ENCODE data around the gene PTPRN2.
"Not testable (repeated sequence)": the region's sequence is repeated elsewhere in the genome, so short reads cannot be mapped to it uniquely, and the experiment has no call there.

PTPRN2 gene

DNA sequence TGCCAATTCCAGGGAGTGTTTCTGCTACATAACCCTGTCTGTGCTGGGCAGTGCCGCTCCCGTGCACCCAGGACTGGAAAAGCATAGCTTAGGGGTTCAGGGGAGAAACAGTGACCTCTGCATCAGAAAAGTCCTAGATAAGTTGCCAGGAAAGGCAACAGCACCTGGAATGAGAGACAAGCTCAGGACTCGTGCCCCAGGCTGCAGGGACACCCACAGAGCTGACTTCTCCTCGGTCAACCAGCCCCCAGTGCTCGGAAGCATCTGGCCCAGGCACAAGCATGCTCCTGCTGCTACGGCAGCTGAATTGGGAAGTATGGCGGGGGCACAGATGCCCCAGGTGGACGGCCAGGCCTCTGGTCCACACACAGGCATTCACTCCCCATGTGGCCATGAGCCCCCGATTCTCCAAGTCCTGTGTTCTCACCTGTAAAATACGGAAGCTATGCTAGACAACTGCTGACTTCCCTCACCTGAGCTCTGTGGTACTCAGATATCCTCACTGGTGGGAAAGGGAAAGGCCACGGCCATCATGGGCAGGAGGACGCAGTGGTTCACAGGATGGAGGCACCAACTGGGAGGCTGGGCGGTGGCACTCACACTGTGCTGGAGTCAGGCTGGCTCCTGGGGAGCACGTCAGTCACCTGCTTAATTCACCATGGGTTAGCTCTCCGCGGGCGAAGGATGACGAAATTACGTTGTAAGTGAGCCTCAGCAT is 220.5 kb downstream of the PTPRN2 start:
- no peak for DNase-seq (ENCODE audit: low read depth in 3 of 3)

GRCh38 chr7:158366346-158366745 is 221.3 kb downstream of the PTPRN2 start:
- no peak for DNase-seq (ENCODE audit: low read depth in 3 of 3)

- no peak for DNase-seq (ENCODE audit: low read depth in 3 of 3)
These were observed 222.4 kb downstream of the PTPRN2 start for GRCh38 chr7:158365267-158365666.

DNA sequence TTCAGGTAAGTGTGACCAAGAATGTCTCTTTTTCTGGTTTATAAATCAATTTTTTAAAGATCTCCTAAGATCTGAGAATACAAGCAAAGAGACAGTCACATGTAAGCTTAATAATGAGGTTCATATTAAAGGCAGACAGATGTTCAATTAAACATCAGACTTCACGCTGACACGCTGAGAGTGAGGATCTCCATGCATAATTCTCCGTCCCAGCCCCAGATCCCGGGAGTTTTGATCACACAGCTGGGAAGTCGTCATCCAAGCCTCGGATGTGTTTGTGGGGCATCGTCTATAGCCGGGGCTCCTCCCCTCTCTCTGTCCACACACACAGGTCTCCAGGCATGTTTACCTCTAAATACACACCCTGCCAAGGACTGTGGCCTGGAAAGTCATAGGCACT is 223.2 kb downstream of the PTPRN2 start:
- no peak for DNase-seq (ENCODE audit: low read depth in 3 of 3)

GRCh38 chr7:158362912-158363905 is 224.4 kb downstream of the PTPRN2 start:
- no peak for DNase-seq (ENCODE audit: low read depth in 3 of 3)

GRCh38 chr7:158362001-158362400 is 225.6 kb downstream of the PTPRN2 start:
- no peak for DNase-seq (ENCODE audit: low read depth in 3 of 3)

GRCh38 chr7:158361326-158361946 is 226.2 kb downstream of the PTPRN2 start:
- DNase-seq (ENCODE audit: low read depth in 3 of 3): no peak

DNA sequence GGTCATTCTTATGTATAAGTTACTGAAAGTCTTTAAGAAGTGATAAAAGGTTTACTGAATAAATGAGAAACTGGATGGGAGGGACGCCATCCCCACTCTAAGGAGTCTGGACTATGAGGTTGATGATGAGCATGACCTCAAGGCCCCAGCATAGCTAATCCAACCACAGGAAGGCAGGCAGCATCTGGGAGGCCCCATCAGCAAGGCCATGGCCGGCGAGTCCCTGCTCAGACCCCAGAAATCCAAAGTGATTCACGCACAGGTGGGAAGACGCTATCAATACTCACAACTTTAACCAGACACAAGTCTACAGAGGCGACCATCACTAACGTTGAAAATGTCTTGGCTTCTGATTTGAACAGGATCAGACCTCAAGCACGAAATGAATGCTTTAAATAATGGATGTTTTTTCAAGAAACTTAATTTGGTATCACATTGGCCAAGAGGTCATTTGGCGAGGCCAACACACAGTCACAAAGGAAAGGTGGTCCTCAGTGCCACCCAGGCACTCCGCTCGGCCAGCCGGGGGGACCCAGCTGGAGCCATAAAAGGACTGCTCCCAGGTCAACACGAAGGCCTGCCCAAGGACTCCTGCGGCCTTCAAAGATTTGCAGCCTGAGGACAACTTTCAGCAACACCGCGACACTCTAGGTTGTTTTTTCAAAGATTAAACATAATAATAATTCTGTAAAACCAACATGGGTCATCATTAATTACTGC is 228.5 kb downstream of the PTPRN2 start:
- no peak for DNase-seq (ENCODE audit: low read depth in 3 of 3)

DNA sequence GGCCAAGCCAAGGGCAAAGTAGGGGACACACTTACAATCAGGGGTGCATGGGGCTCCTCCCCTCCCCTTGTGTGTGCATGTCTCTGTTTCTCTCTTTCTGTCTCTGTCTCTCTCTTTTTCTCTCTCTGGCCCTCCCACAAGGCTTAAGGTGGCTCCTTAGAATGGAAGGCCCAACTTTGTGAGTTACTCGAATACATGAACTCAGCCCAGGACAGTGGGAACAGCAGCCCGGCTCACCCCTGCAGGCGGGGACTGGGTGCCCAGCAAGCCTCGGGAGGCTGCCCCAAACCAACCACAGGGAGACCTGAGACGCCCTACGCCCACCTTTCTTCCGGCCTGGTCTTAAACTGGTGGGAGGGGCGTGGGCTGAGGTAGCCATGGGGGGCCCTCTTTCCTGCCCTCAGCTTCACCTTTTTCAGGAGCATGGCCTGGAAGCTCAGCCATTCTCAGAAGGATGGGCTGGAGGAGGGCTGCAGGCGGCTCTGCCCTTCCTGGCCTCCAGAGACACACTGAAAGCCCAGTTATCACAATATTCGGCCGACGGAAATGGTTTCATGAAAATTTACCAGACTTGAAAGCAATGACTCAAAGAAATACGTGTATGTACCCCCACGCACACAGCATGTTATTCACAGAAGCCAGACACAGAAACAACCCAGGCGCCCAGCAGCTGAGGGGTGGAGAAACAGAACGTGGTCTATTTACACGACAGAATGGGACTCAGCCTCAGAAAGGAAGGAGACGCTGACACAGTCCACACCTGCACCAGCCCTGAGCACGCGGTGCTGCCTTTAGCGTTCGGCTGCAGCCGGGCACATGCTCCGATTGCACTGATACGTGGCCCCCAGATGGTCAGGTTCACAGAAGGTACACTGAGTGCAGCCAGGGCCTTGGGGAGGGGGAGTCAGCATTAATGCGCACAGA is 229.5 kb downstream of the PTPRN2 start:
- DNase-seq (ENCODE audit: low read depth in 3 of 3): no peak

DNA sequence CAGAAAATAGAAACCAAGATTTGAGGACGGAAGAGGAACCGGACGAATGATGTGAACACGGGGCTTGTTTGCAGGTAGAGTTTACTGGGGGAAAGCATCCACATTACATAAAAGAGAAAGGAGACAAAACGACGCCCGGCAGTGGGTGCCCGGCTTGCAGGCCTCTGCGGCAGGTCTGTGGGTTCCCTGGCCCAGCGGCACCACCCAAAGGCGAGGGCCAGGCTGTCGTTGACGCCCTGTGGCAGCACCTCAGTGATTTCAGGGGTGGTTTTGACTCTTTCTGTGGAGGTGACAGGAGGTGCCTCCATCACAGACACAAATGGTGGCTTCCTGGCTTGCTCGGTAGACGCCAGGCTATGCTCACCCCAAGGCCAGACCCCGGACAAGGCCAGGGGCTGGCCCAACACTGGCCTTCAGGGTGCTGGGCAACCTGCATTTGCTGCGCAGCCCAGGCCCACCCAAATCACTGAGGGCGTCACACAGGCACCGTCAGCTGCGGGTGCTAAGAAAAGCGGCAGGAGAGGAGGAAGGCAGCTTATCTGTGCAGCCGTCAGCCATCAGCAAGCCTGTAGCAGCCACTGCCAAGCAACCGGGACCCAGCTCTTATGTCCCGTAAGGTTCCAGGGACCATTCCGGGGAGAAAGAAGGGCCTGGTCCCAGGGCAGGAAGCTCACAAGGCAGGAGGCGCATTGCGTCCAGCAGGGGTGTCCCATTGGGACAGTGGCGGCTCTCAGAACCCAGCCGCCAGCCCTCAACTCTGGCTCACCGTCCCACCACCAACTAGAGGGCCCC is 230.3 kb downstream of the PTPRN2 start:
- no peak for DNase-seq (ENCODE audit: low read depth in 3 of 3)

DNA sequence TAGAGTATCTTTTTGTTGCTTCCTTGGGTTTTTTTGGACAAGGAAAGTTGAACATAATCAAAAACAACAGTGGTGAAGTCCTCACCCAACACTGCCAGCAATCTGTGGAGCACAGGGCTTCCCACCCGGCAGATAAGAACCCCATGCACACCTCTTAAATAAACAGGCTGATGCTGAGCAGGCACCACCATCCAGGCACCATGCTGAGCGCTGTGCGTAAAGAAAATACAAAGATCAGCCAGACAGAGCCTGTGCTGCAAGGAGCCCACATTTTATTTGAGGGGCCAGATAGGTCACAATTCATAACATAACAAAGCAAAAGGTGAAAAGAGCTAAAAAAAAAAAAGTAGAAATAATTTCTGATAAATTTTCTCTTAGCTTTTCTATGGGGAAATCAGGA is 231.2 kb downstream of the PTPRN2 start:
- DNase-seq (ENCODE audit: low read depth in 3 of 3): no peak

GRCh38 chr7:158355456-158356065 is 232.1 kb downstream of the PTPRN2 start:
- no peak for DNase-seq (ENCODE audit: low read depth in 3 of 3)

DNA sequence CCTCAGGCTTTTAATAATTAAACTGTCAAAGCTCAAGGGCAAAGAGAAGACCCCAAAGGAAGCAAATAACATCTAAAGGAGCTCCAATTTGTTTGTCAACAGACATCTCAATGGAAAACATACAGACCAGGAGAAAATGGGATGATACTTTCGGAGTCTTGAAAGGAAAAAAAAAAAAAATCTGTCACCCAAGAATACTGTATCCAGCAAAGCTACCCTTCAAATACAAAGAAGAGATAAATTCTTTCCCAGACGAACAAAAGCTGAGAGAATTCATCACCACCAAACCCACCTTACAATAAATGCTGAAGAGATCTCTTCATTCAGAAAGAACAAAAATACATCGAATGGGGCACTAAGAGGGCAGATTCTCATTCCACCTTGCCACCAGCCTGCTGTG is 232.8 kb downstream of the PTPRN2 start:
- DNase-seq (ENCODE audit: low read depth in 3 of 3): no peak

DNA sequence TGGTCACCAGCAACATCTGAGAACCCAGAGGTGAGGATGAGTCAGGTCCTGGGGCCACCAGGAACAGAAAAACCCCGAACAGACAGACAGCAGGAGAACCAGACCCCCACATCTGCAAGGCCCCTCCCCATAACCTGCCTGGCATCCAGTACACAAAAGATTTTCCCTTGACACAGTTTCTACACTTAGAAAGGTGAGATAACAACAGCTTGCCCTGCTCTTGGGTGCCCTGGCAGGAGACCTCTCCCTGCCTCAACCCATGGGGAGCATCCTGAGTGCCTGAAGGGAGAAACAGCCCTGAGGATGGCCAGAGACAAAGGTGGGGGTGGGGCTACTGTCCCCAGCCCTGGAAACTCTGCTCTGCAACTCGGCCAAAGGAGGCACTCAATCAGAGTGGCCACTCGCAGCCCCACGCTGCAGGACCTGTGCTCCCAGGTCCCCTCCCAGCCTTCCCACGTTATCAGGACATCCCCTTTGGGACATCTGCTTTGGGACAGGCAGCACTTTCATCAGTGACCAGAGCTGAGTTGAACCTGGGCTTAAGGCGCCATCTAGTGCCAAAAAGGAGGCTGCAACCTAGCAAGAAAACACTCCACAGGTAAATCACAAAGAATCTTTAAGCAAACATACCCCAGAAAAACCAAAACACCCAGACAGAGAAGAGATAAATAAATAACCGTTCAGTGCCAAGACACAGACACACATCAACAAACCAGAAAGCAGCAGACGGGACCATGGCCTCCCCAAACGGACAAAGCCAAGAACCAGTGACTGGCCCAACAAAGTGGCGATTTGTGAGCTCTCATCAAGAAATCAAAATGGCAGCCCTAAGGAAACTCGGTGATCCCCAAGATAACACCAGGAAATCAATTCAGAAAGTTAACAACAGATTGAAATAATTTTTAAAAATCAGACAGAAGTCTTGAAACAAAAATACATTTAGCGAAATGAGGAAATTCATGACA is 233.7 kb downstream of the PTPRN2 start:
- DNase-seq (ENCODE audit: low read depth in 3 of 3): no peak

GRCh38 chr7:158351899-158352729 is 235.5 kb downstream of the PTPRN2 start:
- DNase-seq (ENCODE audit: low read depth in 3 of 3): not testable (repeated sequence)

DNA sequence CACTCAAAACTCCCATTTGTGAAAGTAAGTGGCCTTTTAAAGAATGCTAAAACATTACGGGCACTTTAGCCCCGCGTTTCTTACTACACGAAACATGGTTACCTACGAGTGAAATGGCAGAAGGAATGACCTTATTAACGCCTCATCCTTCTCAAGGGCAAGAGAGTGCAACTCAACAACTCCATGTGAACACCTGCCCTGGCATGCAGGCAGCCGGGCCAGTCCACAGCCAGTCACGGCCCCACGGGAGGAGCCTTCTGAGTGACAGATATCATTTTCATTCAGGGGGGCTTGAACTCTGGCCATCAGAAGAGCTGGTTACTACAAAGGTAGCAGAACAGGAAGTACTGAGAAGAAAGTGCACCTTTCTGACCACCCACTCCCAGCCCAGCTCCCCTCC is 236.1 kb downstream of the PTPRN2 start:
- DNase-seq (ENCODE audit: low read depth in 3 of 3): no peak

GRCh38 chr7:158351051-158351450 is 236.6 kb downstream of the PTPRN2 start:
- no peak for DNase-seq (ENCODE audit: low read depth in 3 of 3)
